Left renal cortex interstitium (tissue), 4 donors: ENCODE results near the gene MRNIP. TPM values are rescaled to one million over a fixed set of nuclear protein-coding genes. Genes with fewer than 3 reads are reported as not detected.
"Not testable (repeated sequence)": the region's sequence is repeated elsewhere in the genome, so short reads cannot be mapped to it uniquely, and the experiment has no call there.

Experiments used
- DNase-seq, 4 donors: peaks; one replicate each; pipeline ENCODE4 v3.0.0-alpha.2; 2013; ENCODE audit warnings: low read depth in 4 of 4, low spot score in 2 of 4, missing footprints in 1 of 4
- polyA plus RNA-seq, 4 donors: library from polyadenylated mRNA; unstranded; fragments of 120-200 nt; gene quantifications; one replicate each; pipeline ENCODE4 v1.2.1, GENCODE V29; 2013; ENCODE audit not compliant: insufficient read length in 4 of 4

The MRNIP gene
- polyA plus RNA-seq, 4 donors: 29.0 to 57.2 (median 39.6) TPM

DNA sequence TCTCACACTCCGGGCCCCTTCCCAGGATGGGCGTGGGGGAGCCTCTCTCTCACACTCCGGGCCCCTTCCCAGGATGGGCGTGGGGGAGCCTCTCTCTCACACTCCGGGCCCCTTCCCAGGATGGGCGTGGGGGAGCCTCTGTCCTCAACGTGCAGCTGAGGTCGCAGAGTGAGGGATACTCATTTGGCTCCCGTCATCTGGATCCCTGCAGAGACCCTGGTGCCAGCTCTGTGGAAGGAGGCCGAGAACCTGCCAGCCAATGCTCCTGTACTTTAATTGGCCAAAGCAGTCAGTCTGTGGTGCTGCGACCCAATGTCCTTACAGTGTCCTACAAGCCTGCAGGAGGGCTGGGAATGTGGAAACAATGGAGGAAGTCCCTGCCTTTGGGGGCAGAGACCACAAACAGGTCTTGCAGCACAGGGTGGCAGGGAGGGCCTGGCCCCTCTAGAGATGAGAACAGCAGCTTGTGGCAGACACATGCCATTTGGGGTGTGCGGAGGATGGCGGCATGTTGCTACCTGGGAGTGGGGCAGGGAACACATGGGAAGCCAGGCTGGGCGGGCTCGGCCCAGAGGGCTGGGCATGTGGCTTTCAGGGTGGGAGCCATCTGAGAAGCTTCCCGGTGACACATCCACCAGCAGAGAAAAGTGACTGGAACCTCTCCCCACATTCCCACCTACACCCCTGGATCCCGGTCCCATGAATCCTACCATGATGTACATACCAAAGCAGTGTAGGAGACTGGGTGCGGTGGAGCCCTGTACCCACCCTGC is 13.6 kb upstream of the MRNIP start:
- DNase-seq: no peak

DNA sequence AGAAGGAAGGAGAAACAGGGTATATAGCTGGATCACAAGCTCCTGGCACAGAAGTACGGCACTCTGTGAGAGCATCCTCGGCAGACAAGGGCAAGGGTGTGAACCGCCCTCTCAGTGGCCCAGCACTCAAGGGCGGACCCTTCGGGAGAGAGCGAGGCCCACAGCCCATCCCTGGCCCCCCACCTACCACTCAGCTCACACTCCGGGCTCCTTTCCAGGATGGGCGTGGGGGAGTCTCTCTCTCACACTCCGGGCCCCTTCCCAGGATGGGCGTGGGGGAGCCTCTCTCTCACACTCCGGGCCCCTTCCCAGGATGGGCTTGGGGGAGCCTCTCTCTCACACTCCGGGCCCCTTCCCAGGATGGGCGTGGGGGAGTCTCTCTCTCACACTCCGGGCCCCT is 12.9 kb upstream of the MRNIP start:
- DNase-seq: not testable (repeated sequence)

DNA sequence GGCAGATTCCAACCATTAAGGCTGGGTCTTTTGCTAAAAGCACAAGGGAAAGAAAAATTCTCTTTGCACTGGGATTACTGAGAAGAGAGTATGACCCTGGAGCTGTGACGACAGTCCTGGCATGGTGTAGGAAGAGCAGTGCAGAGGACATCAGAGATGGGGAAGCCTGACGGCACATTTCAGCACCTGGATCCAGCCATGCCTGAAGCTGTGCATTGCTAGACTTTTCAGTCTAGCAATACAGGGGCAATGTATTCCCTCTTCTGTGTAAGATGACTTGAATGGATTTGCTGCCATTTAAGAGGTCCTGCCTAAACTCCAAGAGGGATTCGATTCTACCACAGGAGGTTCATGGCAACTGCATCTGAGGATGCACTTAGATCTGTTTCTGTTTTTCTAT is 12.3 kb upstream of the MRNIP start:
- DNase-seq: no peak

DNA sequence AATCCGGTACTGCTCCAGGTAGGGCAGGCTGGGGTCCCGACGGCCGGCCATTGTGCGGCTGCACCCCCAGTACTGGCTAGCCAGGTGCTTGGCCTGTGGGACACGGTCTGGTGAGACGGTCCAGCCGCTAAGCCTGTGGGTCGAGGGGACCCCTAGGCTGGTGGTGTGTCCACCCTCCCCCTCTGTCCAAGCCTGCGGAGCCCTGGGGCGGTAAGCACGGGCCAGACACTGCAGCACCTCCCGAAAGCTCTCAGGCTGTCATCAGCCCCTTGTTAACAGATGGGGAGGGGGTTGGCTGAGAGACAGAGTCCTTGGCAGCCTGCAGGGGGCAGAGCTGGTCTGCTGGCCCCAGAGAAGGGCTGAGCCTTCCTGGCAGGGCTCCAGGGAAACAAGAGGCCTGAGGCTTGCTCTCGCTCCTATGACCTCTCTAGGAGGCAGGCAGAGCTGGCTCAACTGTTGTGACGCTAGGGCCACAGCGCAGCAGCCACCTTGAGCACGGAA is 11.8 kb upstream of the MRNIP start:
- peak in 2 of 4 donors; percentile 13 to 27 for DNase-seq

DNA sequence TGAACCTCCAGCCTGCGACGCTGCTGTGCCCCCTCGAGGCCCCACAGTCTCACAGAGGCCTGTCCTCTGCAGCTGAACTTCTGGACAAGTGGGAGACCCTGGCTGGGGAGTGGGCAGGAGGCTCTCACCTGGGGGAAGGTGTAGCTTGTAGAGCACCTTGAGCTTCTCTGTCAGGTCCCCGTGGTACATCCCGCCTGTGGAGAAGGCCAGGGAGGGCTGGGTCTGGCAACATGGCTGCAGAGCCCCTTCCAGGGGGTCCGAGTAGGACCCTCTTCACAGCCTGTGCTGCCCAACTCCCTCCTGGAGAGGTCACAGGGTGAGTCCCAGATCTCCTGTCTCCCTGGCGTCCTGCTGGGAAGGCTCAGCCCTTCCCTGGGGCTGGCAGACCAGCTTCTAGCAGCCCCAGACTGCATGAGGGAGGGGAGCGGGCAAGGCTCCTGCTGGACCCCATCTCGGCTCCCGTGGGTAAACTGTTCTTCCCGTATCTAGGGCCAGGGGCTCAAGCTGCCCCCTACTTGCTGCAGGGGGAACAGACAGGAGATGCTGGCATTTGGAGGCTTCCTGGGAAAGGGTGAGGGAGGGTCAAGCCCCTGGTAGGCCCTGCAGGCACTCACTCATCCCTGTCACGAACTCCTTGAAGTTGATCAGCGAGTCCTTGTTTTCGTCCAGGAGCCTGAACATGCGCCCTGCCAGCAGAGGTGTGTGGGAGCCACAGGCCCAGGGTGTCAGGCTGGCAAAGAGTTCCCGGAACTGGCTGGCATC is 11.2 kb upstream of the MRNIP start:
- no peak for DNase-seq

DNA sequence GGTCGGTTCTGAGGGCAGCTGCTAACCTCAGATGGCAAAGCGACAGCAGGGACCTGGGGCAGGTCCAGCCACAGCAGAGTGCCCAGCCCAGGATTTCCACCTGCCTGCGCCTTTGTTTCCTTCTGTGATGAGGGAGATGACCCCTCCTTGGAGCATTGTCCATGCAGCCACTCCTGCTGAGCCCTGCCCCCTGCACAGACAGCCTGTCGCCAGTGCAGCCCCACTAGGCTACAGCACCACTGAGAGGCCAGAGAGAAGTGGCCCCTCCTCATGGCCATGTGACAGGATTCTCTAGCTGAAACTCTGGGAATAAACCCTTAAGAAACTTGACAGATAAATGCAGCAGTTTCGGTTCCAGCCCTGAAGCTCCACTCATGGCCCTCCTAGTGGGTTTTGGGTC is 10.5 kb upstream of the MRNIP start:
- DNase-seq: no peak

DNA sequence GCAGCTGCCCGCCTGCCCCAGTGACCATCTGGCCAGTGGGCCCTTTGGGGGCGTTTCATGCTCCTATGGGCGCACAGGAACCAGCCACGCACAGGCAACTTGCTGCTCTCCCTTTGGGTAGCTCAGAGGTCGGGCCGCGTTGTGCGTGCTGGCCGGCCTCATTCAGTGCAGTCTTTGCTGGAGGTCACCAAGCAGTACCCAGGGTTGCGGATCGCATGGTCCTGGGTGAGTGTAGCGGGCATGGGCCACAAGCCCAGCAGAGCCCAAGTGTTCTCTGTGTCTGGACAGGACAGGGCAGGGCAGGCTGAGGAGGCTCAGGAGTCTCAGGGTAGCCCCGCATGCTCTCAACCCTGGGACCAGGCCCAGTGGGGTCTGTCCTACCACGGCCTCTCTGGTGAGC is 9.9 kb upstream of the MRNIP start:
- DNase-seq: no peak

DNA sequence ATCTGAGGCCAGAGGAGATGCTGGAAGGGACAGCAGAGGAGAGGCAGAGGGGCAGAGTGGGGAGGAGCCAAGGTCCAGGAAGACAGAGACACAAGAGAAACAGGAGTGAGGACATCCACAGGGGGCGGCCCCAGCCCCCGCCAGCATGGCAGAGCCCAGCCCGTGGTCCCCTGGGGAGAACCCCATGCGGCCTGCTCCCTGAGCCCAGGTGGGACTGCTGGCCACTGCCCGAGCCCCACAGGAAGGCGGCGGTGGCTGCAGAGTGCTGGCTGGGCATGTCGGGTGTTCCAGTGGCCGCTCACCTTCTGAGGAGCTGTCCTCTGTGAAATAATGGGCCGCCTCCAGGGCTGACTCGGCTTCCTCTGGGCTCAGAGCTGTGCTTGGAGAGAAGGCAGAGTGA is 8.9 kb upstream of the MRNIP start:
- no peak for DNase-seq

DNA sequence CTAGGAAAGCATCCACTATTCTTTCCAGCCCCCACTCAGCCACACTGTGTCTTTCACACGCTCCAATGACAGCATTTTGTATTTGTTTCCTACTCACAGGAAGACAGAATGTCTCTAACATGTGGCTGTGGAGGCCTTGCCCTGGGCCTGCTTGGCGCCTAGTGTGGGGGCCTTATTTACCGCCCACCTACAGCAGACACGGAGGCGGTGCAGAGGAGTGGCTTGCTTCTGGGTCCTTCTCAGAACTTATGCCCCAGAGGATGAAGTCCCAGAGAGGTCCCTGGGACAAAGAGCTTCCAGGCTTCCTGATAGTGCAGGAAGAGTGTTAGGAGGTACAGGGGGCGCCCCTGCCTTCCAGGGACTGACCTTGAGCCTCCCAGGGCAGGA is 8.5 kb upstream of the MRNIP start:
- no peak for DNase-seq

DNA sequence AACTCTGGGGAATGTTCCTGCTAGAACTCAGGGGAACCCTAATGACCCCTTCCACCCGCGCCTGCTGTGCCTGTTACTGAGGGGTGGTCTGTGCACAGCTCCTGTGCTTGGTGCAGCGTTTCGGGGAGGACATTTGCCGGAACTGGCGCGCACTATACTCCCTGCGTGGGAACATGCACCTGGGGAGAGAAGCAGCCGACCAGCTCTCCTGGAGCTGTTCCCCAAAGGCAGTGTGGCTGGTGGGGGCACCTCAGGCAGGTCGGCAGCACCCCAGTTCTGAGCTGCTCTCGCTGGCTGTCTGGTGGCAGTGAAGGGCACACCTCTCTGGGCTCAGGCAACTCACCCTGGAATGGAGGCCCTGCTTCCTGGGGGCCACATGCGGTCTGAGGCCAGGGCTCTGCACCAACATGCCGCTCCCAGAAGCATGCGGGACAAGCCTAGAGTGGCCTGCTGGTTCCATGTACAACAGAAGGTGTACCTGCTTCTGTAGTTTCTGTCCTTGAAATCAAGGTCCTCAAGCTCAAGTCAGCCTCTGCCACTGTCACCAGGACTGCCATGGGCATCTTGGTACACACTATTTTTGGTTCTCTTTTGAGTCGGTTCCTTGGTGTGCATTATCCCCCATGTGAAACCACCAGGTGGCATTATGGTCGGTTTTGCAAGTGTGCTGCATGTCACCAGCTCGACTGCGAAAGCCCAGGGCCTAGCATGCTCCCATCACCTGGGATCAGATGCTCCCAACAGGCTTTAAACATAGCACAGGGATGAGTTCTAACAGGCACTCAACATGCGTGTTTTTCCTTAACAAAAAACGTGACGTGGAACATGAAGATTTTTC is 7.8 kb upstream of the MRNIP start:
- DNase-seq: no peak

DNA sequence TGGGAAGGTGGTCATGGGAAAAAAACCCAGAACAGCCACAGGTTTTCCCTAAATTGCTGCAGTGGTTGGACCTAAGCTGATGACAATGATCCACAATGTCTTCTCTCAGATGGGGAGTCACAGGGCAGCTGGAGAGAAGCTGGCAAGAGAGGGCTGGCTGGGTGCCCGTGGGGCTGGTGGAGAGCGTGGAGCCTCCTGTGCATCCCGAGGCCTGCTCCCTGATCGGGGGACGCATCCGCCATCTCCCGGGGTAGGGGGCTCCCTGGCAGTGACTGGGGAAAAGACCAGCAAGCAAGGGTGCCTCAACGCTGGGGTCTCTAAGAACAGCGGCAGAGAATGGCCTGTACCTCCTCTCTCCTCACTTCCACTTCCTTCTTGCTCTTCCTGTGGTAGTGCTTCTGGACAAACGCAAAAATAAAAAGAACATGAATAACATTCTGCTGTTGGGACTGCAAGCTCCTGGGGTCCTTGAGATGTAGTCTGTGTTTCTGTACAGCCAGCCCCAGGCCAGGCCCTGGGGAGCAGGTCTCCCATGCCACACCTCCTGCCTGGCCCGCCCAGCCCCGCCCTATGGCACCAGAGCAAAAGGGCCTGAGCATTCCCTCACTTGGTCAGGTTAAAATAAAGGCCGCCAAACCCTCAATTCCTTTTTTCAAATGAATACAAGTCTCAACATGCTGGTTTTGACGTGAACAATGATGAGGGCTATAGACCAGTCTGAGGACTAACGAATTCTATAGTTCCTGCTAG is 7.0 kb upstream of the MRNIP start:
- DNase-seq: no peak

DNA sequence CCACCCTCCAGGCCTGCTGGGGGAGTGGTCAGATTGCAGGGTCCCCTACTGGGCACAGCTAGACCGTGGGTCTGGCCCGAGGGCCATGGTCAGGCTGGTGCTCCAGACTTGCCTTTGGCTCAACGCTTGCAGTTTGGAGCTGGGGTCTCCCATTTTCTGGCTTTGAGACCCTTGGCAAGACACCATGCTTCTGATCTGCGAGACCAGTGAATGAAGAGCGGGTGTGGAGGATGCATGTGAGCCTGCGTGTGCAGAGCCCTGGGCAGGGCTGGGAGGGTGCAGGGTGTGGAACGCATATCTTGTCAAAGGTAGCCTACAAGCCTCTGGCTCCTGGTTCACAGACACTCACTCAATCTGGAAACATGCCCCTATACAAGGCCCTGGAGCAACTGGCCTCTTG is 6.1 kb upstream of the MRNIP start:
- no peak for DNase-seq

DNA sequence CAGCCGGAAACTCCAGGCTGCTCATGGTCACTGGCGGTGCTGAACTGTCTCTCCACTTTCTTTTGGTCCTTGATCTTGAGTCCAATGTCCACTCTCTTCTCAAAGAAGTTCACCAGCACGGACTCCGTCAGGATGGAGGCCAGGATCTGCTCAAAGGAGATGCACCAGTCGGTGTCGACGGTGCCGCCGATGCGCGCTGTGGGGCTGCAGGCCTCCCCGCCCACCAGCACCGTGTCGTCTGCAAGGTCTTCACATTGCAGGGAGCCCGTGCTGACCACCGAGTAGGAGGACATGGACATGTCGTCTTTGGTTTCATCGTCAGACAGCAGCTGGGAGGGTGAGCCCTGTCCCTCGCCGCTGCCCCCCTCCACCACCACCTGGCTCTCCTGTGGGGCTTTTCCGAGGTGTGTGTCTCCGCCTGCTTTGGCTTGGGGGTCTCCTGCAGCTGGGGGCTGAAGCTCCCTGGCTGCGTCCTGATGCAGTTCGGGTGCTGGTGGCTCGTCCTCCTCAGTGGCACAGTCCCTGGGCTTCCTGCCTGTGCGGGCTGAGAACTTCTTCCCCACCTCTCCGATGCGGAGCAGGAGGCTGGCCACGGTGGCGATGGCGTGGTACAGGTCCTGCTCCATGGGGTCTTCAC is 5.0 kb upstream of the MRNIP start:
- no peak for DNase-seq

DNA sequence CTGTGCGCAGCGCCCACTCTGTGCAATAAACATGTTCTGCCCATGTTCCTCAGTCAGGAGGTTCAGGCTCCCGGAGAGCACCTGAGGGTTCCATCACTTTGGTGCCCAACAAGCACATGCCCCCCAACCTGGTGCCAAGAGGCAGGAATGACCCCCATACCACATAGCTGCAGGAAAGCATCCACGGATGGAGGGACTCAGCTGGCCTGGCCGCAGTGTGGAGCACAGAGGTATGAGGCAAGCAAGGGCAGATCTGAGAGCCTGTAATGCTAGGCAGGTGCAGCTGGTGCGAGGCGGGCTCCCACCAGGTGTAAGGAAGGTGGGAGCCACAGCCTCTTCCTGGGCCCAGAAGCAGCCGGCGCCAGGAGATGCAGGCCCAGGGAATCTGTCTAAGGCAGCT is 4.3 kb upstream of the MRNIP start:
- DNase-seq: no peak

DNA sequence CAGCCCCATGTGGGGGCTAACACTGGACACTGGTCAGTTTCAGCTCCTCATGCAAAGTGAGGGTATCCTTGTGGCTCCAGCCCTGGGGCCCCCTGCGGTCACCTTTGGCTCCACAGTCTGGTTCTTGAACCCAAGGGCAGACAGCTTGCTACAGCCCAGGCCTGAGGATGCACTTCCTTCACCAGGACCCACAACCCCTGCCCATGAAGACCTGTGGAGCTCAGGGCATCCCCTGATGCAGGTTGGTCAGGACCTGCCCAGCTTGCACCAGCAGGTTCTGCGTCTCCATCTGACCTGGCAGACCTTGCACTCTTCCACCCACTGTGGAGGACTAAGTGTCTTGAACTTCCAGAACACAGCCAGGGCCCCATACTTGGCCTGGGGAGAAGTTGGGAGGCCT is 3.7 kb upstream of the MRNIP start:
- no peak for DNase-seq

DNA sequence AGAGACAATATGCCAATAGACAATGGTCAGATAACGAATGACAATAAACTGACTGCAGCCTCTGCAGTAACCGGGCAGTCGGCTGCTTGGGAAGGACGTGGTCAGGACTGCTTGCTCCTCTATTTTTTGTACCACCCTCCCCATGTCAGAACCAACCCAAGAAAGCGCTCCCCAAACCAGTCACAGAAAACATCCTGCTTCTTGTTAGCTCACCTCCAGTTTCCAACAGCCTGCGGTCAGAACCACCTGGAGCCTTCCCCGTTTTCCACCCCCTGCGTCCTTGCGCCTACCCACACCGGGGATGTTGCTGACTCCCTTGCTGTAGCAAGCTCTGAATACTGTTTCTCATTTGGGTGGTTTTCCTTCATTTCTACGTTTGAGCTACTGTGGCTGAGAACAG is 1.7 kb upstream of the MRNIP start:
- no peak for DNase-seq

DNA sequence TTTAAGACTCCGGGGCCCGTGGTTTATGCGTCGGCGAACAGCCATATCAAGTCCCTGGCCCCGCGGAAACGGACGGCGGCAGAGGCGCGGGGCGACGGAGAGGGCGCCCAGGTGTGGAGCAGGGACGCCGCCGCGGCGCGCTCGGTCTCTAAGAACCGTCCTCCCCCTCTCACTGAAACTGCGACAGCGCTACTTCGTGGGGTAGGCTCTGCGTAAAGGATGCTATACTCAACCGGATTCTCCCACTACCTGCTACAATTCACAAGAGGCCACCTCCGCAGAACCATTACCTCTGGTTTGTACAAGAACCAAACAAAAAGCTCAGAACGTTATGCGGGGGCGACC is 404 bp downstream of the MRNIP start:
- DNase-seq: peak; percentile 11 to 55 (median 36)

DNA sequence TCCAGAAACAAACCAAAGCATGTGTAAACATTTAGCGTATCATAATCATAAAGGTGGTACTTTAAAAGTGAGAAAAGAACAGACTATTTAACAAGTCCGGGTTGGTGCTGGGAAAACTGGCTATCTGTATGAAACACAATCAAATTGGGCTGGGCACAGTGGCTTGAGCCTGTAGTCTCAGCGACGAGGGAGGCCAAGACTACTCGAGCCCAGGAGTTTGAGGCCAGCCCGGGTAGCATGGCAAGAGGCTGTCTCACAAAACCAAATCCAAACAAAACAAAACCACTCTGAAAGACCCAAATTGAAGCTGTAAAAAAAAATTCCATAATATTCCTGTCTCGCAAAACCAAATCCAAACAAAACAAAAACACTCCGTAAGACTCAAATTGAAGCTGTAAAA is 4.3 kb downstream of the MRNIP start:
- DNase-seq: no peak

DNA sequence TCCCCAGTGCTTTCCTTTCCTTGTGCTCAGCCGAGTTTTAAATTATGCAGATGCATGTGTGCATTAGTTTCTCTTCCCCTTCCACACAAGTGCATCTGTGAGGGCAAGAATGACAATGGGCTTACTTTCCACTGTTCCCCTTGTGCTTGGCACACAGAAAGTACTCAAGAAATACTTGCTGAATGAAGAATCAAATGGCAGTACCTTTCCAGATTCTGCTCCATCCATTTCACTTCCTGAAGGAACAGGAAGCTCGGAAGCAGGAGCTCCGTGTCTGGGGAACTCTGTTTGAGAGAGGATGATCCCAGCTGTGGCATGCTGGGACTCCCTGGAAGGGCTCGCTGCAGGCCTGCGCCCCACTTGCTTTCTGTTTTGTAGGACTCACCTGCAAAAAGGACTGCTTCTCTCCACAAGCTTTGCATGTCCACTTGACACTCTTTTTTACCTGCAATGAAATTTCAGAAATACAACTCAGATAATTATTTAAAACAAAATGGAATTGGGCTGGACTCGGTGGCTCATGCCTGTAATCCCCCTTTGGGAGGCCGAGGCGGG is 5.5 kb downstream of the MRNIP start:
- DNase-seq: no peak

DNA sequence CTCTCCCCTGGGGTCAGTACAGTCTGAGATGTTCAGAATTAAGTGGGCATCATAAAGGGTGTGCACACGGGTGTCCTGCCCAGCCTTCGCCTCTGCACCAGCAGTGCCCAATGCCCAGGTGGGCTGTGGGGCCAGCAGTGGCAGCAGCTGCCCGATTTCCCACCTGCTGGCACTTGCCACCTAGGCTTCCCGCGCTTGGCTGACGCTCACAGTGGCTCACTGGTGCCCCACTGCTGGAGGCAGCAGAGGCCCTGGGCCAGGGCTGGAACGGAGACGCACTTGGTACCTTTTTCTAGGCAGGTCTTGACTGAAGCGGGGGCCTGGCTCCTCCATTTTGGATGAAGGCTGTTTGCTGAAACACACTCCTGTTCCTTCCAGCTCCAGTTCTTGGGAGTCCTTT is 17.0 kb downstream of the MRNIP start:
- no peak for DNase-seq
